HL-60 (cell line): ENCODE results near the gene FHAD1.

ENCODE experiments used
- DNase-seq, 2 experiments: peaks; one replicate each; pipeline ENCODE4 v3.0.0-alpha.2; 2010 to 2020; ENCODE audit warnings: low read depth in 1 of 2, low spot score in 1 of 2
- H3K27ac ChIP-seq: fragments of 250-450 bp; sonication (Bioruptor Pico); replicated peaks from 2 replicates; pipeline ENCODE4 v1.5.1; 2020; ENCODE audit warnings: mild to moderate bottlenecking, moderate library complexity
- H3K27me3 ChIP-seq: fragments of 250-450 bp; sonication (Bioruptor Pico); 2 replicates; pipeline ENCODE4 v1.5.1; 2021; ENCODE audit warnings: mild to moderate bottlenecking, moderate library complexity; ENCODE audit not compliant: insufficient read depth, poor library complexity, severe bottlenecking
- H3K4me3 ChIP-seq: replicated peaks from 2 replicates; pipeline ENCODE4 v1.5.1; 2011; ENCODE audit warnings: mild to moderate bottlenecking, control low read depth, low read length; ENCODE audit not compliant: insufficient read depth
- GABPA ChIP-seq: IDR thresholded peaks from 2 replicates; pipeline ENCODE4 v1.6.1; 2012; ENCODE audit warnings: low read depth
- POLR2AphosphoS5 ChIP-seq: IDR thresholded peaks from 2 replicates; pipeline ENCODE4 v1.6.1; 2012; ENCODE audit warnings: low read depth
- SPI1 ChIP-seq: IDR thresholded peaks from 2 replicates; pipeline ENCODE4 v1.6.1; 2012; ENCODE audit warnings: low read depth, mild to moderate bottlenecking, borderline replicate concordance
- TF ChIP-seq, protein P1 (sequence below): IDR thresholded peaks from 2 replicates; pipeline ENCODE4 v1.6.1; 2012; ENCODE audit warnings: low read depth; ENCODE audit not compliant: insufficient replicate concordance
- TF ChIP-seq, protein P2 (sequence below): IDR thresholded peaks from one replicate; pipeline ENCODE4 v1.5.1; 2011; ENCODE audit warnings: low read length, control low read depth, inconsistent platforms; ENCODE audit not compliant: insufficient read depth

The FHAD1 gene

DNA sequence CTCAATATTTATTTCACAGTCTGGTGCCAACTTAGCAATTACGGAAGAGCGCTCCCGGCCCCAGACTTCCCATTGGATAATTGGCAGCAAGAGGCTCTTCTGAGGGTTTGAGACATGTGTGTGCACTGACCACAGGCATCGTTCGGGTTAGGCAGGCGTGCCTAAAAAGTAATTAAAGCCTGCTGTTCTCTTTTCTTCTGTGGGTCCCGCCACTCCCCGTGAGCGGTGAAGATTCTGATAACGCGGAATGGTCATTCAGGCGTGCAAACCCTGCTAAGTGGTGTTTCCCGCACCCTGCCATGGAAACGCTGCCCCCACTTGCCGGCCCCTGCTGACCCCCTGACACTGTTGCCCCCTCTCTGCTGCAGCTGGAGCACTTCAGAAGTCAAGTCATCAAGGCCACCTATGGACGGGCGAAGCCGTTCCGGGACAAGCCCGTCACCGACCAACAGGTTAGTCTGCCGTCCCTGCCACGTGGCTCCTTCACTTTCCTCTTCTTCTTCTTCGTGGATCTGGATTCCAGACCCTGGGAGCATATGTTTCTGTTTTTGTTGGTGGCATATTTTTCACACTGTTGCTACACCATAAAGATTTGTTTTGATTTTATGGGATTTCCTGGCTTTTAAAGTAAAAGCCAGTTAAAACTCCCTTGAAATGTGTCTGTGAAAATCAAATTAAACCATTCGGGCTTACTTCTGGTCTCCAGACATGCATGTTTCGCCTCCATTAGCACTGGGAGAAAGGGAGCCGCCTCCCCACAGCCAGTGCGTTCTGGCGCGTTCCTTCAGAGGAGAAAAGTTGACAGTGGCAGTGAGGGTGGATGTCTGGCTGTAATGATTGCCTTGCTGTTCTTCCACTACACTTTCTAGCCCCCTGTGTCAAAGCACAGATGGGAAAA, 79.9 kb downstream of the FHAD1 start:
- DNase-seq: no peak

DNA sequence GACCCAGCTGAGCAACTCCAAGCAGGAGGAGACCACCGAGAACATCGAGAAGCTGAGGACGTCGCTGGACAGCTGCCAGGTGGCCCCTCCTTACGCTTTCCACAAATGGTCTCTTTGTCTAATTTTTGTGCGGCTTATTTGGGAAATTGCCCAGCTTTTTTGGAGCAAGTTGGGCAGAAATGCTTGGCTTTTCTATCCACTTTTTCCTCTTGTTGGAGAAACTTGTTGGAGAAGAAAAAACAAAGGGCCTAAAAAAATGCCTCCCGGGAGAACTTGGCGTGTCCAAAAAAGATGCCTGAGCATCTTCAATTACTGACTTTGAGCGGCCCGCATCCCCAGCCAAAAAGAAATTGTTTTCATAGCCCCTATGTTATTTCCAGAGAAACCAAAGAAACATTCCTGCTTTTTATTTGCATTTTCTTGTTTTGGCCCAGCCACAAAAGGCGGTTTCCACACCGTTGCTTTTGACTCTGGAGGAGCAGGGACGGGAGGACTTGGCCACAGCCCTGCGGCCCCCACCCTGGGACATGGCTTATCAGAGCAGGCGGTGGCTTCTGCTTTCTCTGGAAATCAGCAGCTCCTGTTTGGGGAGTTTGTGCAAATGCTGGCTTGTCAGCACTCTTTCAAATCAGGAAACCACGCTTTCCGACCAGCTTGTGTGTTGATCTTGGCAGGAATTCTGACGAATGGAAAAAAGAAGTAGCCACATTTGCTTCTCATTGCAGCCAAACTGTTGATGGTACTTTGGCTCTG, 81.5 kb downstream of the FHAD1 start:
- H3K27me3 ChIP-seq: no peaks in the 10 kb centered on the region
- DNase-seq: peak in 1 of 2 experiments; percentile 27
- H3K4me3 ChIP-seq: no peak overlapping the region
- TF ChIP-seq, protein P1, sequence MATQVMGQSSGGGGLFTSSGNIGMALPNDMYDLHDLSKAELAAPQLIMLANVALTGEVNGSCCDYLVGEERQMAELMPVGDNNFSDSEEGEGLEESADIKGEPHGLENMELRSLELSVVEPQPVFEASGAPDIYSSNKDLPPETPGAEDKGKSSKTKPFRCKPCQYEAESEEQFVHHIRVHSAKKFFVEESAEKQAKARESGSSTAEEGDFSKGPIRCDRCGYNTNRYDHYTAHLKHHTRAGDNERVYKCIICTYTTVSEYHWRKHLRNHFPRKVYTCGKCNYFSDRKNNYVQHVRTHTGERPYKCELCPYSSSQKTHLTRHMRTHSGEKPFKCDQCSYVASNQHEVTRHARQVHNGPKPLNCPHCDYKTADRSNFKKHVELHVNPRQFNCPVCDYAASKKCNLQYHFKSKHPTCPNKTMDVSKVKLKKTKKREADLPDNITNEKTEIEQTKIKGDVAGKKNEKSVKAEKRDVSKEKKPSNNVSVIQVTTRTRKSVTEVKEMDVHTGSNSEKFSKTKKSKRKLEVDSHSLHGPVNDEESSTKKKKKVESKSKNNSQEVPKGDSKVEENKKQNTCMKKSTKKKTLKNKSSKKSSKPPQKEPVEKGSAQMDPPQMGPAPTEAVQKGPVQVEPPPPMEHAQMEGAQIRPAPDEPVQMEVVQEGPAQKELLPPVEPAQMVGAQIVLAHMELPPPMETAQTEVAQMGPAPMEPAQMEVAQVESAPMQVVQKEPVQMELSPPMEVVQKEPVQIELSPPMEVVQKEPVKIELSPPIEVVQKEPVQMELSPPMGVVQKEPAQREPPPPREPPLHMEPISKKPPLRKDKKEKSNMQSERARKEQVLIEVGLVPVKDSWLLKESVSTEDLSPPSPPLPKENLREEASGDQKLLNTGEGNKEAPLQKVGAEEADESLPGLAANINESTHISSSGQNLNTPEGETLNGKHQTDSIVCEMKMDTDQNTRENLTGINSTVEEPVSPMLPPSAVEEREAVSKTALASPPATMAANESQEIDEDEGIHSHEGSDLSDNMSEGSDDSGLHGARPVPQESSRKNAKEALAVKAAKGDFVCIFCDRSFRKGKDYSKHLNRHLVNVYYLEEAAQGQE: no peak
- TF ChIP-seq GABPA: no peak
- no peak for TF ChIP-seq POLR2AphosphoS5
- TF ChIP-seq, protein P2, sequence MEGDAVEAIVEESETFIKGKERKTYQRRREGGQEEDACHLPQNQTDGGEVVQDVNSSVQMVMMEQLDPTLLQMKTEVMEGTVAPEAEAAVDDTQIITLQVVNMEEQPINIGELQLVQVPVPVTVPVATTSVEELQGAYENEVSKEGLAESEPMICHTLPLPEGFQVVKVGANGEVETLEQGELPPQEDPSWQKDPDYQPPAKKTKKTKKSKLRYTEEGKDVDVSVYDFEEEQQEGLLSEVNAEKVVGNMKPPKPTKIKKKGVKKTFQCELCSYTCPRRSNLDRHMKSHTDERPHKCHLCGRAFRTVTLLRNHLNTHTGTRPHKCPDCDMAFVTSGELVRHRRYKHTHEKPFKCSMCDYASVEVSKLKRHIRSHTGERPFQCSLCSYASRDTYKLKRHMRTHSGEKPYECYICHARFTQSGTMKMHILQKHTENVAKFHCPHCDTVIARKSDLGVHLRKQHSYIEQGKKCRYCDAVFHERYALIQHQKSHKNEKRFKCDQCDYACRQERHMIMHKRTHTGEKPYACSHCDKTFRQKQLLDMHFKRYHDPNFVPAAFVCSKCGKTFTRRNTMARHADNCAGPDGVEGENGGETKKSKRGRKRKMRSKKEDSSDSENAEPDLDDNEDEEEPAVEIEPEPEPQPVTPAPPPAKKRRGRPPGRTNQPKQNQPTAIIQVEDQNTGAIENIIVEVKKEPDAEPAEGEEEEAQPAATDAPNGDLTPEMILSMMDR: no peak
- no peak for TF ChIP-seq SPI1
- H3K27ac ChIP-seq: no peak overlapping the region

More for the DNA sequence above, 79.9 kb downstream of the FHAD1 start:
- Histone ChIP-seq H3K27ac (no peak overlapping the region), H3K4me3 (no peak overlapping the region), H3K27me3 (no peaks in the 10 kb centered on the region)
- TF ChIP-seq GABPA (no peak), SPI1 (no peak)

DNA sequence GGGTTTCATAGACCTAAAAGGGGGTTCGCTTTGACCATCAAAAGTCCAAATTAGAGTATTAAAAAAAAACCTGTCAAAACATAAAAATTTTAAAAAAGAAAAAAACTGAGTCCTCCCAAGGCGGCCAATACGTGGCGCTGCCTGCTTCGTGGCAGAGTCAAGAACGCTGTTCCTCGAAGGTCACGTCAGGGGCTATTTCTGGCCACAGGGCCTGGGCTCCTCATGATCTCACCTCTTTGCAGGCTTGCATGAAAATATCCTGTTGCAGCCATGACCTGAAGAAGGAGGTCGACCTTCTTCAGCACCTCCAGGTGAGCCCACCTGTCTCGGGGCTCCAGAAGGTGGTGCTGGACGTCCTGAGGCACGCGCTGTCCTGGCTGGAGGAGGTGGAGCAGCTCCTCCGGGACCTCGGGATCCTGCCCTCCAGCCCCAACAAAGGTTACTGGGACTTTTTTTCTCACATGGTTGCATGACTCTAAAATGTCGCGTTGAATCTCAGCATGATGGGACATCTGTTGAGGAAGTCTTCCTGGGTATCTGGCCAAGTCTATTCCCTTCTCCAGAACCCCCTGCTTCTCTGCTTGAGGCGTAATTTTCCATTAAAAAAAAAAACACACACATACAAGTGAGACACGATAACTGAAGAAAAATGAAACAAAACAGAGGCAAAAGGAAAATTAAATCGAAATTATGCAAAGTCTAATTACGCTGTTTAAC, 82.2 kb downstream of the FHAD1 start:
- TF ChIP-seq, protein P2: no peak
- no peak for TF ChIP-seq GABPA
- no peak for TF ChIP-seq SPI1
- TF ChIP-seq, protein P1: no peak
- TF ChIP-seq POLR2AphosphoS5: no peak
- Histone ChIP-seq H3K27me3 (no peaks in the 10 kb centered on the region), H3K27ac (no peak overlapping the region), H3K4me3 (no peak overlapping the region)
- peak in 1 of 2 experiments; percentile 13 for DNase-seq

DNA sequence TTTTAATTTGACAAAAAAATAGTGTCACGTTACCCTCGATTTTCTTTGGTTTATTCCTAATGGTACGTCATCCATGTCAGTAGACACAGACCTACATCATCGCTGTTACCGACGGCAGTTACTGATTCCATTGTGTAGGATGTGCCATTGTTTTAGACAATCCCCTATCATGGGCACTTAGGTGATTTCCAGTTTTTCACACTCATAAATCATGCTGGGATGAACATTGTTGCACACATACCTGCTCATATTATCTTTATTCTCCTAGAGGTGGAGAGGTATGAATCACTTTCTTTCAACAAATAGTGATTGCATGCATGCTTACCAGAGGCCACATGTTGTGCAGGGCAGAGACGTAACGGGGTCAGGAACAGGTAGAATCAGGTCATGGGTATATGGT, 83.0 kb downstream of the FHAD1 start:
- Histone ChIP-seq H3K27ac (no peak overlapping the region), H3K4me3 (no peak overlapping the region), H3K27me3 (no peaks in the 10 kb centered on the region)
- no peak for DNase-seq
- TF ChIP-seq POLR2AphosphoS5 (no peak), GABPA (no peak)
- TF ChIP-seq, protein P2: no peak
- TF ChIP-seq, protein P1: no peak
